GM12878 (cell line): ENCODE measurements around the gene SOX3. TPM values are rescaled to one million over a fixed set of nuclear protein-coding genes. Genes with fewer than 3 reads are reported as not detected.

ENCODE experiments used
- ATAC-seq: fragments of 200-7000 bp; cut with Tn5 transposase; 3 replicates; pipeline ENCODE4 v1.9.1; 2020; ENCODE audit warnings: mild to moderate bottlenecking, moderate library complexity
- BruUV-seq: library from RNA; stranded (reverse); fragments of 400-500 nt; replicated peaks from 2 replicates; lab custom pipeline; 2021; lab: Mats Ljungman, UMichigan
- CTCF ChIA-PET: fragments of 300-600 bp; sonication (Branson Sonifier 250); formaldehyde crosslinking; extraction: SDS; loops from one replicate; lab custom pipeline; 2021; ENCODE audit warnings: inconsistent platforms; lab: Yijun Ruan, JAX
- POLR2A ChIA-PET: fragments of 350-600 bp; formaldehyde crosslinking; extraction: SDS; loops from one replicate; lab custom pipeline; 2021; ENCODE audit warnings: inconsistent platforms; lab: Charles Lee
- RAD21 ChIA-PET: fragments of 300-600 bp; sonication (Branson Sonifier 250); formaldehyde crosslinking; loops from one replicate; lab custom pipeline; 2023; ENCODE audit warnings: antibody characterized with exemption; ENCODE audit not compliant: unreplicated experiment; lab: Charles Lee
- SMC1A ChIA-PET: fragments of 300-600 bp; sonication (Branson Sonifier 250); formaldehyde crosslinking; loops from one replicate; lab custom pipeline; 2023; ENCODE audit not compliant: unreplicated experiment, uncharacterized antibody; lab: Charles Lee
- DNase-seq: peaks from one replicate; pipeline ENCODE4 v3.0.0-alpha.2; 2011; ENCODE audit warnings: low read depth, low spot score
- FAIRE-seq: peaks from 3 replicates; lab custom pipeline; 2011; peaks lifted over from hg19 to GRCh38; lab: Jason Lieb, UNC
- H2AFZ ChIP-seq: 2 replicates; pipeline ENCODE4 v1.6.0; 2011; ENCODE audit warnings: low read depth, low read length, control low read depth; ENCODE audit not compliant: control insufficient read depth
- H3K27ac ChIP-seq: 2 replicates; pipeline ENCODE4 v1.5.1; 2011; ENCODE audit warnings: control low read depth; ENCODE audit not compliant: control insufficient read depth, insufficient read depth
- H3K27me3 ChIP-seq, 2 experiments: replicated peaks in 1 of 2; 2 replicates each; pipeline versions ENCODE4 v1.6.0 to v1.6.1; 2011; ENCODE audit warnings: low read length in 1 of 2; ENCODE audit not compliant: control insufficient read depth in 2 of 2, insufficient read depth in 2 of 2
- H3K36me3 ChIP-seq, 2 experiments: 2 replicates each; pipeline ENCODE4 v1.5.1; 2011; ENCODE audit warnings: low read length in 1 of 2; ENCODE audit not compliant: control insufficient read depth in 2 of 2, insufficient read depth in 2 of 2
- H3K4me1 ChIP-seq: 2 replicates; pipeline ENCODE4 v1.6.1; 2011; ENCODE audit warnings: mild to moderate bottlenecking, low read length, moderate library complexity, mixed read lengths; ENCODE audit not compliant: control insufficient read depth, insufficient read depth
- H3K4me2 ChIP-seq: 2 replicates; pipeline ENCODE4 v1.6.0; 2011; ENCODE audit warnings: control low read depth; ENCODE audit not compliant: control insufficient read depth, insufficient read depth
- H3K4me3 ChIP-seq: fragments of 200-600 bp; sonication (generic); 2 replicates; pipeline ENCODE4 v1.5.1; 2016
- H3K79me2 ChIP-seq: 2 replicates; pipeline ENCODE4 v1.6.0; 2011; ENCODE audit warnings: low read length; ENCODE audit not compliant: control insufficient read depth, insufficient read depth
- H3K9ac ChIP-seq: 2 replicates; pipeline ENCODE4 v1.8.0; 2011; ENCODE audit warnings: low read length, control low read depth, mixed read lengths; ENCODE audit not compliant: control insufficient read depth, insufficient read depth
- H3K9me3 ChIP-seq: replicated peaks from 3 replicates; pipeline ENCODE4 v1.5.1; 2011; ENCODE audit warnings: mild to moderate bottlenecking, low read length; ENCODE audit not compliant: control insufficient read depth, insufficient read depth
- H4K20me1 ChIP-seq: 2 replicates; pipeline ENCODE4 v1.6.0; 2011; ENCODE audit not compliant: control insufficient read depth, insufficient read depth
- BRCA1 ChIP-seq: IDR thresholded peaks from 2 replicates; pipeline ENCODE4 v1.6.1; 2011; ENCODE audit warnings: low read depth, low read length, improper control_type of control experiment
- DPF2 ChIP-seq: fragments of 450-650 bp; IDR thresholded peaks from 2 replicates; pipeline ENCODE4 v1.6.1; 2017; ENCODE audit warnings: mild to moderate bottlenecking
- E2F4 ChIP-seq: IDR thresholded peaks from 2 replicates; pipeline ENCODE4 v1.6.1; 2012; ENCODE audit warnings: low read depth, low read length, improper control_type of control experiment
- EED ChIP-seq: sonication (generic); IDR thresholded peaks from 2 replicates; pipeline ENCODE4 v1.6.1; 2016; ENCODE audit warnings: antibody characterized with exemption, low read depth
- ESRRA ChIP-seq: IDR thresholded peaks from 2 replicates; pipeline ENCODE4 v1.6.1; 2012; ENCODE audit warnings: mild to moderate bottlenecking, low read length, improper control_type of control experiment
- MYB ChIP-seq: fragments of 150-350 bp; IDR thresholded peaks from 2 replicates; pipeline ENCODE4 v1.6.1; 2014; ENCODE audit warnings: mild to moderate bottlenecking, low read depth, low read length, borderline replicate concordance
- MYC ChIP-seq: IDR thresholded peaks from 2 replicates; pipeline ENCODE4 v1.6.1; 2011; ENCODE audit warnings: mild to moderate bottlenecking, low read length, moderate library complexity, inconsistent platforms; ENCODE audit not compliant: insufficient read depth, insufficient replicate concordance, insufficient read length, severe bottlenecking
- NR2C2 ChIP-seq: IDR thresholded peaks from 2 replicates; pipeline ENCODE4 v1.6.1; 2011; ENCODE audit warnings: borderline replicate concordance, low read depth; ENCODE audit not compliant: control insufficient read depth, insufficient read length
- PML ChIP-seq: IDR thresholded peaks from 2 replicates; pipeline ENCODE4 v1.6.1; 2012; ENCODE audit warnings: low read length, inconsistent platforms
- POLR2AphosphoS2 ChIP-seq: IDR thresholded peaks from 2 replicates; pipeline ENCODE4 v1.6.1; 2011; ENCODE audit warnings: low read depth, mild to moderate bottlenecking, low read length, improper control_type of control experiment, moderate library complexity
- SMAD1 ChIP-seq: fragments of 450-650 bp; IDR thresholded peaks from 2 replicates; pipeline ENCODE4 v1.6.1; 2018; ENCODE audit warnings: mild to moderate bottlenecking, low read depth; ENCODE audit not compliant: partially characterized antibody
- STAT1 ChIP-seq: fragments of 450-650 bp; conservative IDR thresholded peaks from 2 replicates; pipeline ENCODE4 v1.6.1; 2014; ENCODE audit warnings: antibody characterized with exemption, mild to moderate bottlenecking
- ZBTB33 ChIP-seq: fragments of 450-650 bp; IDR thresholded peaks from 2 replicates; pipeline ENCODE4 v1.6.1; 2017; ENCODE audit warnings: mild to moderate bottlenecking
- ZNF207 ChIP-seq: fragments of 450-650 bp; IDR thresholded peaks from 2 replicates; pipeline ENCODE4 v1.6.1; 2014; ENCODE audit warnings: antibody characterized with exemption, mild to moderate bottlenecking, borderline replicate concordance
- WGBS: methylation state at CpG from one replicate; pipeline ENCODE4 v1.1.6; 2016; ENCODE audit warnings: low lambda C conversion rate; ENCODE audit not compliant: insufficient replicate concordance, insufficient coverage; ENCODE audit errors: missing lambda C conversion rate; 5-methylcytosine and 5-hydroxymethylcytosine counted together
- in situ Hi-C: fragments of 300-500 bp; cut with MboI; formaldehyde crosslinking; loops from 9 replicates; pipeline ENCODE4 v1.14.3; 2018; ENCODE audit warnings: mixed read lengths
- intact Hi-C: fragments of 100-400 bp; cut with micrococcal nuclease; formaldehyde crosslinking; loops from one replicate; pipeline ENCODE4 v1.14.2; 2022; ENCODE audit not compliant: unreplicated experiment
- polyA plus RNA-seq, 11 experiments: library from polyadenylated mRNA; depleted of rRNA in 4 of 11; unstranded in 6 of 11; stranded (reverse) in 5 of 11; fragments of >200 nt; fragmentation: Nextera tagmentation in 4 of 11; fragmentation: Illumina TruSeq in 1 of 11; extraction: Ambion mirVana in 4 of 11; extraction: Trizol in 1 of 11; gene quantifications; 1 replicate in 1 of 11; 2 replicates in 10 of 11; pipeline versions ENCODE4 v1.2.1 to v1.2.3, GENCODE V29; 2011 to 2016; ENCODE audit warnings: inconsistent platforms in 2 of 11, missing spikeins in 2 of 11, low read depth in 1 of 11
- total RNA-seq, 4 experiments: library from RNA; depleted of rRNA in 3 of 4; stranded (reverse); fragments of >200 nt in 3 of 4; fragmentation: Illumina TruSeq in 1 of 4; extraction: Trizol in 1 of 4; gene quantifications; 2 replicates each; pipeline versions ENCODE4 v1.2.1 to v1.2.3, GENCODE V29; 2013 to 2021
- TF ChIP-seq, protein P1 (sequence below): fragments of 450-650 bp; IDR thresholded peaks from 2 replicates; pipeline ENCODE4 v1.6.1; 2018; ENCODE audit warnings: borderline replicate concordance, mild to moderate bottlenecking; ENCODE audit not compliant: partially characterized antibody
- TF ChIP-seq, protein P2 (sequence below): IDR thresholded peaks from 2 replicates; pipeline ENCODE4 v1.6.1; 2011; ENCODE audit warnings: low read depth, mild to moderate bottlenecking, low read length, moderate library complexity, borderline replicate concordance; ENCODE audit errors: extremely low read depth

The SOX3 gene
- total and polyA plus RNA-seq, 10 of the 15 experiments (the other 5 are each of a cell fraction or from before 2014, with no cell fraction given) = not detected

DNA sequence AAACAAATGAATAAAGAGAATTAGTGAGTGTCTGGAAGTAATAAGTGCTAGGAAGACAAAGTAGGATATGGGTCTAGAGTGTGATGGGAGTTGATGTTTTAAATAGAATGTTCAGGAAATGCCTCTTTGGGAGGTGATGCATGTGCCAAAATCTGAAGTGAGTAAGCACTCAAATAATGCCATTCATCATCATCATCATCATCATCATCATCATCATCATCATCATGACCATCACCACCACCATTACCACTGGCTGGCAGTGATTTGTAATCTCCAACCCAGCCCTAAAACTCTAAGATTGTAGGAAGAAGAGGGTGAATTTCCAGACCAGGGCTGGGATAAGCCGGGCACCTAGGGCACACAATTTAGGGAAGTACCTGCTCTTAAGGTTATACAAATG is 9.7 kb upstream of the SOX3 start:
- Histone ChIP-seq H3K4me2 (no peak overlapping the region), H3K27ac (no peak overlapping the region), H3K9me3 (no peaks in the 10 kb centered on the region; the same call in 2 of the 3 replicates), H3K36me3 (no peaks in the 10 kb centered on the region), H3K4me3 (no peak overlapping the region), H4K20me1 (no peaks in the 10 kb centered on the region), H3K9ac (no peak overlapping the region), H2AFZ (no peak overlapping the region), H3K27me3 (no peaks in the 10 kb centered on the region), H3K79me2 (no peaks in the 10 kb centered on the region), H3K4me1 (no peaks in the 10 kb centered on the region)
- intact Hi-C loops = no loop called here
- in situ Hi-C loops = no loop called here
- ChIA-PET RAD21 (no interaction called here), SMC1A (no interaction called here), POLR2A (no interaction called here), CTCF (no interaction called here)
- FAIRE-seq = no peak
- no peak for ATAC-seq
- BruUV-seq = no TSS peak
- no peak for DNase-seq
- 6% methylated on average over 1 of the region's 1 CpG for WGBS
- no peak for TF ChIP-seq ZNF207
- no peak for TF ChIP-seq PML
- TF ChIP-seq, protein P1, sequence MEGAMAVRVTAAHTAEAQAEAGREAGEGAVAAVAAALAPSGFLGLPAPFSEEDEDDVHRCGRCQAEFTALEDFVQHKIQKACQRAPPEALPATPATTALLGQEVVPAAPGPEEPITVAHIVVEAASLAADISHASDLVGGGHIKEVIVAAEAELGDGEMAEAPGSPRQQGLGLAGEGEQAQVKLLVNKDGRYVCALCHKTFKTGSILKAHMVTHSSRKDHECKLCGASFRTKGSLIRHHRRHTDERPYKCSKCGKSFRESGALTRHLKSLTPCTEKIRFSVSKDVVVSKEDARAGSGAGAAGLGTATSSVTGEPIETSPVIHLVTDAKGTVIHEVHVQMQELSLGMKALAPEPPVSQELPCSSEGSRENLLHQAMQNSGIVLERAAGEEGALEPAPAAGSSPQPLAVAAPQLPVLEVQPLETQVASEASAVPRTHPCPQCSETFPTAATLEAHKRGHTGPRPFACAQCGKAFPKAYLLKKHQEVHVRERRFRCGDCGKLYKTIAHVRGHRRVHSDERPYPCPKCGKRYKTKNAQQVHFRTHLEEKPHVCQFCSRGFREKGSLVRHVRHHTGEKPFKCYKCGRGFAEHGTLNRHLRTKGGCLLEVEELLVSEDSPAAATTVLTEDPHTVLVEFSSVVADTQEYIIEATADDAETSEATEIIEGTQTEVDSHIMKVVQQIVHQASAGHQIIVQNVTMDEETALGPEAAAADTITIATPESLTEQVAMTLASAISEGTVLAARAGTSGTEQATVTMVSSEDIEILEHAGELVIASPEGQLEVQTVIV = no peak
- TF ChIP-seq, protein P2, sequence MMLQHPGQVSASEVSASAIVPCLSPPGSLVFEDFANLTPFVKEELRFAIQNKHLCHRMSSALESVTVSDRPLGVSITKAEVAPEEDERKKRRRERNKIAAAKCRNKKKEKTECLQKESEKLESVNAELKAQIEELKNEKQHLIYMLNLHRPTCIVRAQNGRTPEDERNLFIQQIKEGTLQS = no peak
- TF ChIP-seq STAT1 = no peak
- no peak for TF ChIP-seq EED
- TF ChIP-seq NR2C2 = no peak
- no peak for TF ChIP-seq E2F4
- no peak for TF ChIP-seq BRCA1
- no peak for TF ChIP-seq SMAD1
- TF ChIP-seq MYB = no peak
- TF ChIP-seq ZBTB33 = no peak
- no peak for TF ChIP-seq MYC
- TF ChIP-seq ESRRA = no peak
- TF ChIP-seq POLR2AphosphoS2 = no peak
- TF ChIP-seq DPF2 = no peak
